Calu3 (cell line): ENCODE measurements around the gene TMEM259. TPM values are rescaled to one million over a fixed set of nuclear protein-coding genes. Genes with fewer than 3 reads are reported as not detected.

Experiments used
- Bru-seq: library from RNA; stranded (reverse); fragments of 400-500 nt; gene quantifications from one replicate; lab custom pipeline; 2021; lab: Mats Ljungman, UMichigan
- BruChase-seq, 2 experiments: library from RNA; stranded (reverse); fragments of 400-500 nt; gene quantifications; one replicate each; lab custom pipeline; 2021; lab: Mats Ljungman, UMichigan
- BruUV-seq: library from RNA; stranded (reverse); fragments of 400-500 nt; replicated peaks from 2 replicates; lab custom pipeline; 2021; lab: Mats Ljungman, UMichigan
- CTCF ChIA-PET: fragments of 300-600 bp; sonication (Branson Sonifier 250); formaldehyde crosslinking; loops from one replicate; lab custom pipeline; 2022; ENCODE audit warnings: antibody characterized with exemption; lab: Charles Lee
- DNase-seq: peaks from one replicate; pipeline ENCODE4 v3.0.0; 2022
- H3K27ac Mint-ChIP-seq: one replicate; pipeline ENCODE4 v1.8.0; 2022; ENCODE audit warnings: mixed read lengths; ENCODE audit not compliant: unreplicated experiment
- H3K27me3 Mint-ChIP-seq: one replicate; pipeline ENCODE4 v1.8.0; 2022; ENCODE audit warnings: mixed read lengths; ENCODE audit not compliant: unreplicated experiment
- H3K36me3 Mint-ChIP-seq: one replicate; pipeline ENCODE4 v1.8.0; 2022; ENCODE audit warnings: mild to moderate bottlenecking, moderate library complexity, mixed read lengths; ENCODE audit not compliant: insufficient read depth, unreplicated experiment
- H3K4me1 Mint-ChIP-seq: one replicate; pipeline ENCODE4 v1.8.0; 2022; ENCODE audit warnings: mild to moderate bottlenecking, low read depth, mixed read lengths; ENCODE audit not compliant: unreplicated experiment
- H3K4me3 Mint-ChIP-seq: one replicate; pipeline ENCODE4 v1.8.0; 2022; ENCODE audit warnings: mild to moderate bottlenecking, low read depth, moderate library complexity, mixed read lengths; ENCODE audit not compliant: unreplicated experiment
- H3K9me3 Mint-ChIP-seq: one replicate; pipeline ENCODE4 v1.8.0; 2022; ENCODE audit warnings: low read depth, mixed read lengths; ENCODE audit not compliant: unreplicated experiment
- CTCF ChIP-seq: fragments of 200-600 bp; IDR thresholded peaks from one replicate; pipeline ENCODE4 v1.8.0; 2022; ENCODE audit warnings: antibody characterized with exemption; ENCODE audit not compliant: unreplicated experiment
- intact Hi-C: fragments of 100-400 bp; cut with micrococcal nuclease; formaldehyde crosslinking; loops from one replicate; pipeline ENCODE4 v1.10.0; 2022; ENCODE audit not compliant: unreplicated experiment
- long read RNA-seq: library from polyadenylated mRNA; stranded (forward); transcript quantifications from one replicate; pipeline ENCODE4 v2.0.0, GENCODE V29; 2022
- total RNA-seq: library from RNA; stranded (reverse); gene quantifications from 2 replicates; pipeline ENCODE4 v1.2.3, GENCODE V29; 2022

TMEM259 gene
- 129 and 142 TPM in 2 replicates for total RNA-seq
- percentile 57 among the genes with signal in this experiment for Bru-seq, nascent RNA
- BruChase-seq, experiment 1, labeled RNA remaining after a 6-hour chase: percentile 89 among the genes with signal in this experiment
- BruChase-seq, experiment 2, labeled RNA remaining after a 2-hour chase: percentile 82 among the genes with signal in this experiment
- long read RNA-seq, transcript TMEM259-202 (11 exons, 2,748 nt): major isoform, 108 of 250 reads
- long read RNA-seq, transcript TMEM259-208 (1 exons, 1,637 nt): minor isoform, 16 of 250 reads
- long read RNA-seq, partial matches to known transcripts: 17 of 250 reads
- long read RNA-seq, other reads (novel, unspliced or antisense): 106 of 250 reads

DNA sequence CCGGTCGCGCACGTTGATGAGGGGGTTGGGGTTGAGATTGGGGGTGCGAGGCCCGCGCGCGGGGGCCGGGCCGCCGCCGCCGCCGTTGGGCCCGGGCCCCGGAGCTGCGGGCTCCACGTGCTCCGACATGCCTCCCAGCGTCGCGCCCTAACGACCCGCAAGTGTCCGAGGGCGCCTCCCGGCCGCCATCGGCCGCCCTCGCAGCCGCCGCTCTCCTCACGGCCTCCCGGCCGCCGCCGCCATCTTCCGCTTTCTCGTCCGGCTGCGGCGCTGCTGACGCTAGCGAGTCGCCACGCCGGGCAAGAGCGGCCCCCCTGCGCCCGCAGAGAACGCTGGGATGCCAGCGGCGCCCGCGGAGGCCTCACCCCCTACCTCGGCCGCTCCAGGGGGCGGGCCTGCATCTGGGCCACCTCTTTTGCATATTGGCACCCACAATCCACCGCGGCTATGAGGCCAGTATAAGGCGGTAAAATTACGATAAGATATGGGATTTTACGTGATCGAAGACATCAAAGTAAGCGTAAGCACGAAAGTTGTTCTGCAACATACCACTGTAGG is at the start of gene TMEM259:
Gene TMEM259, minus strand, starts transcription at position 256 of the 558 bp plus-strand sequence. Its CDS starts 127 bp downstream, at position 129.
- TF ChIP-seq CTCF: no peak
- intact Hi-C loops: no loop called here
- Mint-ChIP-seq H3K4me3 (peak within 1 kb of the TSS; percentile 87), H3K27me3 (no peaks in the 10 kb centered on the region), H3K36me3 (peaks cover 53% of the 10 kb centered on the region), H3K27ac (peak within 1 kb of the TSS; percentile 96), H3K4me1 (peaks cover 20% of the 10 kb centered on the region), H3K9me3 (no peaks in the 10 kb centered on the region)
- DNase-seq: peak; percentile 96
- CTCF ChIA-PET: interaction anchor here (0.6 kb wide), 1 partner anchor 154 kb away, joined by 5 read pairs; no protein-coding TSS in a partner anchor
- no TSS peak for BruUV-seq

DNA sequence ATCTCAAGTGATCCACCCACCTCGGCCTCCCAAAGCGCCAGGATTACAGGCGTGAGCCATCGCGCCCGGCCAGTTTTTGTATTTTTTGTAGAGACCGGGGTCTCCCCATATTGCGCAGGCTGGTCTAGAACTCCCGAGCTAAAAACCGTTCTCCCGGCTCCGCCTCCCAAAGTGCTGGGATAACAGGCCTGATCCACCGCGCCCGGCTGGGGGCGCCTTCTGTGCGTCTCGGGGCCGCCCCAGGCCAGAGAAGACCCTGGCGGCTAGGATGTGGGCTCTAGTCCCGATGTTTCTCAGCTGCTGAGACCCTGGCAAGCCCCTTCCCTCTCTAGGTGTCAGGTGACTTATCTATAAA is 49.6 kb upstream of the TMEM259 start:
- H3K4me3 Mint-ChIP-seq: no peak overlapping the region
- no peaks in the 10 kb centered on the region for H3K9me3 Mint-ChIP-seq
- TF ChIP-seq CTCF: no peak
- peaks cover 16% of the 10 kb centered on the region for H3K36me3 Mint-ChIP-seq
- no peaks in the 10 kb centered on the region for H3K27me3 Mint-ChIP-seq
- H3K27ac Mint-ChIP-seq: no peak overlapping the region
- intact Hi-C loops: no loop called here
- peaks cover 3% of the 10 kb centered on the region for H3K4me1 Mint-ChIP-seq
- no TSS peak for BruUV-seq
- CTCF ChIA-PET: no interaction called here
- DNase-seq: no peak

DNA sequence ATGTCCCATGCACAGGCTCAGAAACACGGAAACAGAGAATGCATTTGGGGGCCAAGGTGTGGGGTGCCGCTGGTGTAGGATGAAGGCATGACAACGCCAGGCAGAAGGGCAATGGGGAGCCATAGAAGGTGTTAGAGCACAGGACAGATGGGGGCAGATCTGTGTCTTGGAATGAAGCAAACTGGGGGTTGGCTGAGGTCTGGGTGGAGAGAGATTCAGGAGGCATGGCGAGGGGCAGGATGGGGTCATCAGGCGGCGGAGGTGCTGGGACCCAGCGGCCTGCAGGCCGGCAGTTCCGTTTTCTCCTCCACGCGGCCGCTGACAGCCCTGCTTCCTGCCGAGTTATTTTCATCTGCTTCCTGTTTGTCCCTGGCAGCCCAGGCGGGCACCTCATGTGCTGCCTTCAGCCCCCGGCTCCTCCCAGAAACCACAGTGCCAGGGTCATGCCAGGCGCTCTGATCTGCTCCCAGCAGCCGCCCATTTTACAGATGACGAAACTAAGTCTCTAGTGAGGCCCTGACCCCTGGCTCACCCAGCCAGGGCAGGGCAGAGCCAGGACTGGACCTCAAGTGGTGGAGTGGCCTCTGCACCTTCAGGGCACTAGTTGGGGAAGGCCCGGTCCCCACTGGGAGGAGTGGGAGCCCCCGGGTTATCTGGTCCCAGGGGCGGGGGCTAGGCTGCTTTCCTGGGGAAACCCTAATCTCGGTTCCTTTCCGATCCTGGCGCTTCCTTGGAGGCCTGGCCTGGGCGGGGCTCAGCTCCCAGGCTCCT is 48.3 kb upstream of the TMEM259 start:
- Mint-ChIP-seq H3K27me3 (no peaks in the 10 kb centered on the region), H3K4me1 (peaks cover 10% of the 10 kb centered on the region), H3K4me3 (no peak overlapping the region), H3K27ac (no peak overlapping the region), H3K36me3 (peaks cover 27% of the 10 kb centered on the region), H3K9me3 (no peaks in the 10 kb centered on the region)
- CTCF ChIA-PET: no interaction called here
- no peak for DNase-seq
- intact Hi-C loops: no loop called here
- TF ChIP-seq CTCF: no peak
- BruUV-seq: no TSS peak
